ENCODE data around the gene SPRR2E. TPM values are rescaled to one million over a fixed set of nuclear protein-coding genes. Genes with fewer than 3 reads are reported as not detected.
"Not testable (repeated sequence)": the region's sequence is repeated elsewhere in the genome, so short reads cannot be mapped to it uniquely, and the experiment has no call there.

SPRR2E gene
- total RNA-seq, 2 donors from 2014 or later: not detected

DNA sequence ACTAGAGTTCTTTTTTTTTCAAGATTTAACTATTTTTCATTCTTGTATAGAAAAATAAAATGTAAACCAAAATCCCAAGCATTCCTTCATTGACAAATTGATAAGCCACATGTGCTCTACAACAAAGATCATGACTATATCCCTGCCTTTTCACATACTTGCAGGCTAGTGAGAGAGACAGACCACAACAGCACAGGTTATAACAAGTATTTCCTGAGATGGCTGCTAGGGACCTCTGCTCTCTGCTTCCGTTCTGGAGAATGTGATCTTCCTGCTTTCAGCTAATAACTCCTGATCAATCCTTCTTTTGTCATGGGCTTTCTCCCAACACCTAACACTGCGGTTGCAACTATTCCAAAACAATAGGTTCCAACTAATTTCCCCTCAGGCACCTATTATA lies 33.0 kb upstream of the SPRR2E start:
- Histone ChIP-seq H3K4me3 (no peak overlapping the region), H3K27me3 (no peaks in the 10 kb centered on the region), H3K9me3 (no peaks in the 10 kb centered on the region), H3K9ac (ENCODE audit: low read depth in 2 of 2, low read length in 2 of 2) (no peak overlapping the region), H3K27ac (no peak overlapping the region), H3K4me1 (no peaks in the 10 kb centered on the region), H3K36me3 (no peaks in the 10 kb centered on the region)
- TF ChIP-seq, protein P1, sequence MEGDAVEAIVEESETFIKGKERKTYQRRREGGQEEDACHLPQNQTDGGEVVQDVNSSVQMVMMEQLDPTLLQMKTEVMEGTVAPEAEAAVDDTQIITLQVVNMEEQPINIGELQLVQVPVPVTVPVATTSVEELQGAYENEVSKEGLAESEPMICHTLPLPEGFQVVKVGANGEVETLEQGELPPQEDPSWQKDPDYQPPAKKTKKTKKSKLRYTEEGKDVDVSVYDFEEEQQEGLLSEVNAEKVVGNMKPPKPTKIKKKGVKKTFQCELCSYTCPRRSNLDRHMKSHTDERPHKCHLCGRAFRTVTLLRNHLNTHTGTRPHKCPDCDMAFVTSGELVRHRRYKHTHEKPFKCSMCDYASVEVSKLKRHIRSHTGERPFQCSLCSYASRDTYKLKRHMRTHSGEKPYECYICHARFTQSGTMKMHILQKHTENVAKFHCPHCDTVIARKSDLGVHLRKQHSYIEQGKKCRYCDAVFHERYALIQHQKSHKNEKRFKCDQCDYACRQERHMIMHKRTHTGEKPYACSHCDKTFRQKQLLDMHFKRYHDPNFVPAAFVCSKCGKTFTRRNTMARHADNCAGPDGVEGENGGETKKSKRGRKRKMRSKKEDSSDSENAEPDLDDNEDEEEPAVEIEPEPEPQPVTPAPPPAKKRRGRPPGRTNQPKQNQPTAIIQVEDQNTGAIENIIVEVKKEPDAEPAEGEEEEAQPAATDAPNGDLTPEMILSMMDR (IDR thresholded peaks at IDR 0.05): no peak
- intact Hi-C loops (cut with DNase I): no loop called here
- DNase-seq: no peak

DNA sequence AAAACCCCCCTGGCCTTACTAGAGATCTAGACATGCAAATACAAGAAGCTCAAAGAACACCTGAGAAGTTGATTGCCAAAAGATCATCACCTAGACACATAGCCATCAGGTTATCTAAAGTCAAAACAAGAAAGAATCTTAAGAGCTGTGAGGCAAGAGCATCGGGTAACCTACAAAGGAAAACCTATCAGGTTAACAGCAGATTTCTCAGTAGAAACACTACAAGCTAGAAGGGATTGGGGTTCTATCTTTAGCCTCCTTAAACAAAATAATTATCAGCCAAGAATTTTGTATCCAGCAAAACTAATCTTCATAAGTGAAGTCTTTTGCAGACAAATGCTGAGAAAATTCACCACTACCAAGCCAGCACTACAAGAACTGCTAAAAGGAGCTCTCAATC lies 31.2 kb upstream of the SPRR2E start:
- Histone ChIP-seq H3K9ac (ENCODE audit: low read depth in 2 of 2, low read length in 2 of 2) (no peak overlapping the region), H3K9me3 (no peaks in the 10 kb centered on the region), H3K27ac (no peak overlapping the region), H3K4me1 (no peaks in the 10 kb centered on the region), H3K36me3 (no peaks in the 10 kb centered on the region), H3K27me3 (no peaks in the 10 kb centered on the region), H3K4me3 (no peak overlapping the region)
- intact Hi-C loops (cut with DNase I): no loop called here
- TF ChIP-seq, protein P1 (IDR thresholded peaks at IDR 0.05): no peak
- DNase-seq: no peak

DNA sequence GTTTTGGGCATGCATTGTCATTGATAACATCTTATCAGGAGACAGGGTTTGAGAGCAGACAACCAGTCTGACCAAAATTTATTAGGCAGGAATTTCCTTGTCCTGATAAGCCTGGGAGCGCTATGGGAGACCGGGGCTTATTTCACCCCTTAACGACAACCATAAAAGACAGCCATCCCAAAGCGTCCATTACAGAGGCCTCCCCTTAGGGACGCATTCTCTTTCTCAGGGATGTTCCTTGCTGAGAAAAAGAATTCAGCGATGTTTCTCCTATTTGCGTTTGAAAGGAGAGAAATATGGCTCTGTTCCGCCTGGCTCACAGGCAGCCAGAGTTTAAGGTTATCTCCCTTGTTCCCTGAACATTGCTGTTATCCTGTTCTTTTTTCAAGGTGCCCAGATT lies 29.5 kb upstream of the SPRR2E start:
- H3K36me3 ChIP-seq; H3K27ac ChIP-seq; H3K9me3 ChIP-seq; H3K9ac ChIP-seq (ENCODE audit: low read depth in 2 of 2, low read length in 2 of 2); H3K4me3 ChIP-seq; H3K4me1 ChIP-seq; H3K27me3 ChIP-seq; intact Hi-C loops (cut with DNase I); DNase-seq: not testable (repeated sequence)

DNA sequence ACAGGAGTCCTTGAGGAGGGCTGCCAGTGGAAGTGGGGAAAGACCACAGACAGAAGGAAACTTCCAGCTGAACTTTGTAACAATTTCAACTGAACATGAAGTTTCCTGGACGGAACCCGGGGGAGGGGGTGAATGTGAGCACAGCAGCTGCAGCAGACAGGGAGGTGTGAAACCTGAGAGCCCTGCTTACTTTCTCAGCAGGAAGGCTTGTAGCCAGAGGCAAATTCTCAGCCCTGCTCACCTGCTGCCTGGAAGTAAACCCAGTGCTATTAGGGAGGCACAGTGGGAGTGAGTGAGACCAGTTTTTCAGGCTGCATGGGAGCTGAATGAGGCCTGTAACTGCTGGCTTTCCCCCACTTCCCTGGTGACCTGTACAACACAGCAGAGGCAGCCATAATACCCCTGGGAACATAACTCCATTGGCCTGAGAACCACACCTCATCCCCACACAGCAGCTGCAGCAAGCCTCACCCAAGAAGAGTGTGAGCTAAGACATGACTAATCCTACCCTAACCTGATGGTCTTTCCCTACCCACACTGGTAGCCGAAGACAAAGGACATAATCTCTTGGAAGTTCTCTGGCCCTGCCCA lies 28.6 kb upstream of the SPRR2E start:
- no peaks in the 10 kb centered on the region for H3K4me1 ChIP-seq
- no peak for DNase-seq
- no peak overlapping the region for H3K4me3 ChIP-seq
- H3K36me3 ChIP-seq: no peaks in the 10 kb centered on the region
- intact Hi-C loops (cut with DNase I): no loop called here
- no peak overlapping the region for H3K27ac ChIP-seq
- no peaks in the 10 kb centered on the region for H3K9me3 ChIP-seq
- no peak overlapping the region for H3K9ac ChIP-seq (ENCODE audit: low read depth in 2 of 2, low read length in 2 of 2)
- no peaks in the 10 kb centered on the region for H3K27me3 ChIP-seq
- TF ChIP-seq, protein P1 (IDR thresholded peaks at IDR 0.05): no peak

DNA sequence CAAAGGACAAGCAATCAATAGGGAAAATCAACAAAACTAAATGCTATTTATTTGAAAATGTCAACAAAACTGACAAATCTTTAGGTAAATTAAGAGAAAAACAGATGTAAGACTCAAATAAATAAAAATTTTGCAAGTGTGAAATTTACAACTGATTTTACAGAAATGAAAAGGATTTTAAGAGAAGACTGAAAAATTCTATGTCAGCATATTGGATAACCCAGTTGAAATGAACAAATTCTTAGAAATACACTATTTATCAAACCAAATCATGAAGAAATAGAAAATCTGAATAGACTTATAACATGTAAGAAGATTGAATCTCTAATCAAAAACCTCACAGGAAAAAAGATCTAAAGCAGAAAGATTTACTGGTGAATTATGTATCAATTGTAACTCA lies 26.6 kb upstream of the SPRR2E start:
- Histone ChIP-seq H3K9me3 (no peaks in the 10 kb centered on the region), H3K27me3 (no peaks in the 10 kb centered on the region), H3K9ac (ENCODE audit: low read depth in 2 of 2, low read length in 2 of 2) (no peak overlapping the region), H3K27ac (no peak overlapping the region), H3K36me3 (no peaks in the 10 kb centered on the region), H3K4me3 (no peak overlapping the region), H3K4me1 (no peaks in the 10 kb centered on the region)
- intact Hi-C loops (cut with DNase I): no loop called here
- DNase-seq: no peak
- TF ChIP-seq, protein P1 (IDR thresholded peaks at IDR 0.05): no peak

DNA sequence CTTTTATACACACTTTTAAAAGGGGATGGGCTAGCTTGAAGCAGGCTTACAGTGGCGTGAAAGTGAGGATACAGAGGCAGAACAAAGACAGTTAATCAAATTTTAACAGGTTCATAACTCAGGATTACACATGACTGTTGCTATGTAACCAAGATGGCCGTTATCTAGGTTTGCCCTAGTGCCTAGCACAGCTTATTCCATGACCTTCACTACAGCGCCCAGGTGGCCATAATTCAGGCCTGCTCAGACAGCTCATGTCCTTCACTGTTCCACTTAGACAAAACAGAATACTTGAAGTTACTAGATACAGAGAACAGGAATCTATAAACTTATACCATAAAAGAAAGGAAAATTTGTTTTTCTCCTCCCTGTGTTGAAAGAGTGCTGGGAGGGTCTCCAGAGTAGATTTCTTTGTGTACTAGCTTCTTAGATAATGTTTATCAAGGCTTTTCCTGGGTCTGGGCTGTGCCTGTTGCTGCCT lies 25.2 kb upstream of the SPRR2E start:
- Histone ChIP-seq H3K27ac (no peak overlapping the region), H3K4me3 (no peak overlapping the region), H3K36me3 (no peaks in the 10 kb centered on the region), H3K9me3 (no peaks in the 10 kb centered on the region), H3K4me1 (no peaks in the 10 kb centered on the region), H3K27me3 (no peaks in the 10 kb centered on the region), H3K9ac (ENCODE audit: low read depth in 2 of 2, low read length in 2 of 2) (no peak overlapping the region)
- intact Hi-C loops (cut with DNase I): no loop called here
- TF ChIP-seq, protein P1 (IDR thresholded peaks at IDR 0.05): no peak
- DNase-seq: no peak

DNA sequence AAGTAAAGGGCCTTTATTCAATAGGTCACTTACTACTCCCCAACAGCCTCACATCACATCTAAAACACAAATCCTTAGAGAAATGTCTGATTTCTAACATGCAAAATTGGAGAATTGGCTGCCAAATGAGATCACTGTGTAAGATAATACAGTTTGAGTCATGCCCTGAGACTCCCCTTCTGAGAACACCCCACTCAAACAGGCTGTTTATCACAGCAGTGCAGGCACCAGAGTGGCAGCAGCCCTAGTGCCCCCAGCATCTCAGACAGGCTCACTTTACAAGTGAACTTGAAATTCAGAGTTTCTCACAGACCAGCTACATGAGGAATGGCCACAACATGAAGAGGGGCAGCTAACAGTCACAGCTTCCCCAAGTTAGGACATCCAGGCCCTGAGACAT lies 20.9 kb upstream of the SPRR2E start:
- DNase-seq; H3K27me3 ChIP-seq; H3K9ac ChIP-seq (ENCODE audit: low read depth in 2 of 2, low read length in 2 of 2); H3K4me3 ChIP-seq; H3K9me3 ChIP-seq; H3K27ac ChIP-seq; H3K4me1 ChIP-seq; H3K36me3 ChIP-seq; intact Hi-C loops (cut with DNase I): not testable (repeated sequence)
